ENCODE measurements around the gene DCDC1.

DNA sequence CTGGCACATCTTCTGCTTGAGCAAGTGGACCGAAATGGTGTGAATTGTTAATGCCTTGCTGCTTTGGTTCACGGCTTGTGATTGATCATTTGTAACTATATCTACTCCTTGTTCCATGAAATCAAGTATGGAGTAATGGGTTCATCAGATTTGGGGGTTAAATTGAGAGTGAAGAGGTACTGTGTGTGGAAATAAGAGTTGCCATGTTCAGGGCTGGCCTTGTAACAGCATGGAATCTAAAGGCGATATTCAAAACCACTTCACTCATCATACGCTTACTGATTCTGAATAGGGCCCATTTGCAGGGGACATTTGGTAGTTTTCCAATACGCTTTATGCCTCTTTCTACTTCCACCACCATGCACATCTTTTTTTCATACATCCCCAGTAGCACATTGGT is 122.2 kb downstream of the DCDC1 start:
- TF ChIP-seq, protein P1, sequence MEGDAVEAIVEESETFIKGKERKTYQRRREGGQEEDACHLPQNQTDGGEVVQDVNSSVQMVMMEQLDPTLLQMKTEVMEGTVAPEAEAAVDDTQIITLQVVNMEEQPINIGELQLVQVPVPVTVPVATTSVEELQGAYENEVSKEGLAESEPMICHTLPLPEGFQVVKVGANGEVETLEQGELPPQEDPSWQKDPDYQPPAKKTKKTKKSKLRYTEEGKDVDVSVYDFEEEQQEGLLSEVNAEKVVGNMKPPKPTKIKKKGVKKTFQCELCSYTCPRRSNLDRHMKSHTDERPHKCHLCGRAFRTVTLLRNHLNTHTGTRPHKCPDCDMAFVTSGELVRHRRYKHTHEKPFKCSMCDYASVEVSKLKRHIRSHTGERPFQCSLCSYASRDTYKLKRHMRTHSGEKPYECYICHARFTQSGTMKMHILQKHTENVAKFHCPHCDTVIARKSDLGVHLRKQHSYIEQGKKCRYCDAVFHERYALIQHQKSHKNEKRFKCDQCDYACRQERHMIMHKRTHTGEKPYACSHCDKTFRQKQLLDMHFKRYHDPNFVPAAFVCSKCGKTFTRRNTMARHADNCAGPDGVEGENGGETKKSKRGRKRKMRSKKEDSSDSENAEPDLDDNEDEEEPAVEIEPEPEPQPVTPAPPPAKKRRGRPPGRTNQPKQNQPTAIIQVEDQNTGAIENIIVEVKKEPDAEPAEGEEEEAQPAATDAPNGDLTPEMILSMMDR (conservative IDR thresholded peaks at IDR 0.05; ENCODE audit: low read length) = no peak
- TF ChIP-seq EZH2phosphoT487 (IDR thresholded peaks at IDR 0.05; ENCODE audit: borderline replicate concordance, low read depth, low read length) = no peak
